Measurements from ENCODE around the gene MKRN2OS.

GRCh38 chr3:12508291-12508700 lies 37.0 kb downstream of the MKRN2OS start:
- TF ChIP-seq CTCF (IDR thresholded peaks at IDR 0.05) (no peak), POLR2A (IDR thresholded peaks at IDR 0.05) (no peak), POLR2AphosphoS5 (IDR thresholded peaks at IDR 0.05) (peak in 1 of 2 donors; percentile 21), EP300 (IDR thresholded peaks at IDR 0.05) (no peak)

All from upper lobe of left lung (tissue), 4 donors.